Panc1 (cell line): ENCODE data around the gene AFDN. TPM values are rescaled to one million over a fixed set of nuclear protein-coding genes. Genes with fewer than 3 reads are reported as not detected.

Experiments used
- ATAC-seq: fragments of 200-7000 bp; cut with Tn5 transposase; 2 replicates; pipeline ENCODE4 v1.9.1; 2020; ENCODE audit warnings: mild to moderate bottlenecking, moderate library complexity
- BruUV-seq: library from RNA; stranded (reverse); fragments of 400-500 nt; replicated peaks from 2 replicates; lab custom pipeline; 2021; lab: Mats Ljungman, UMichigan
- CTCF ChIA-PET: fragments of 300-600 bp; sonication (Branson Sonifier 250); formaldehyde crosslinking; loops from one replicate; lab custom pipeline; 2022; ENCODE audit warnings: antibody characterized with exemption; lab: Charles Lee
- POLR2A ChIA-PET: fragments of 300-600 bp; sonication (Branson Sonifier 250); formaldehyde crosslinking; loops from one replicate; lab custom pipeline; 2022; ENCODE audit warnings: antibody characterized with exemption; lab: Charles Lee
- DNase-seq: peaks from one replicate; pipeline ENCODE4 v3.0.0-alpha.2; 2010; ENCODE audit warnings: low read depth, low spot score
- H3K27ac ChIP-seq: 2 replicates; pipeline ENCODE4 v1.5.1; 2011; ENCODE audit warnings: mild to moderate bottlenecking, low read length, inconsistent platforms
- H3K27me3 ChIP-seq: fragments of 200-500 bp; sonication (Bioruptor generic); 2 replicates; pipeline ENCODE4 v1.6.0; 2014; ENCODE audit warnings: low read length, inconsistent platforms; ENCODE audit not compliant: control insufficient read depth, insufficient read depth
- H3K36me3 ChIP-seq: fragments of 200-500 bp; sonication (Bioruptor generic); 2 replicates; pipeline ENCODE4 v1.5.1; 2014; ENCODE audit warnings: inconsistent platforms, mild to moderate bottlenecking, low read length, moderate library complexity; ENCODE audit not compliant: control insufficient read depth, insufficient read depth
- H3K4me1 ChIP-seq: 2 replicates; pipeline ENCODE4 v1.5.1; 2011; ENCODE audit warnings: inconsistent platforms, mild to moderate bottlenecking, low read length, moderate library complexity; ENCODE audit not compliant: control insufficient read depth, insufficient read depth
- H3K4me3 ChIP-seq, 2 experiments: 2 replicates each; pipeline ENCODE4 v1.5.1; 2011 to 2012; ENCODE audit warnings: low read depth in 2 of 2, low read length in 2 of 2, mild to moderate bottlenecking in 2 of 2, inconsistent platforms in 1 of 2, moderate library complexity in 1 of 2
- H3K9me3 ChIP-seq: fragments of 200-500 bp; sonication (Bioruptor generic); 2 replicates; pipeline ENCODE4 v1.5.1; 2014; ENCODE audit warnings: low read depth, mild to moderate bottlenecking, inconsistent platforms, low read length, moderate library complexity; ENCODE audit not compliant: control insufficient read depth, insufficient read depth
- CTCF ChIP-seq: fragments of 450-650 bp; IDR thresholded peaks from 2 replicates; pipeline ENCODE4 v1.5.1; 2017; ENCODE audit warnings: mild to moderate bottlenecking
- POLR2AphosphoS5 ChIP-seq: IDR thresholded peaks from 2 replicates; pipeline ENCODE4 v1.6.1; 2012; ENCODE audit warnings: mild to moderate bottlenecking, low read depth, low read length, moderate library complexity
- REST ChIP-seq, 2 experiments: IDR thresholded peaks; 2 replicates each; pipeline ENCODE4 v1.6.1; 2011 to 2012; ENCODE audit warnings: low read depth in 2 of 2, control low read depth in 1 of 2, low read length in 1 of 2, mild to moderate bottlenecking in 1 of 2, moderate library complexity in 1 of 2; ENCODE audit not compliant: insufficient read depth in 1 of 2
- SIN3A ChIP-seq: IDR thresholded peaks from 2 replicates; pipeline ENCODE4 v1.6.1; 2012; ENCODE audit warnings: low read depth, mild to moderate bottlenecking, low read length, moderate library complexity, borderline replicate concordance; ENCODE audit not compliant: insufficient read depth
- TCF7L2 ChIP-seq: IDR thresholded peaks from 2 replicates; pipeline ENCODE4 v1.6.1; 2011; ENCODE audit warnings: mild to moderate bottlenecking, low read depth, low read length, inconsistent platforms
- in situ Hi-C: cut with HindIII; loops from 2 replicates; pipeline ENCODE4 v1.10.0; 2016; ENCODE audit warnings: low sequenced_read_pairs, low pct_unique_long_range_greater_than_20kb
- intact Hi-C: fragments of 100-400 bp; cut with micrococcal nuclease; formaldehyde crosslinking; loops from one replicate; pipeline ENCODE4 v1.10.0; 2022; ENCODE audit not compliant: unreplicated experiment
- total RNA-seq: library from RNA; stranded (reverse); gene quantifications from one replicate; pipeline ENCODE4 v1.2.1, GENCODE V29; 2021; ENCODE audit not compliant: unreplicated experiment

Gene AFDN
- total RNA-seq, 1 experiment from 2014 or later = 143 TPM

GRCh38 chr6:167824591-167825331, 1.9 kb upstream of the AFDN start:
- H3K4me1 ChIP-seq = peaks cover 21% of the 10 kb centered on the region
- in situ Hi-C loops (no loop called here), intact Hi-C loops (no loop called here)
- no peak for ATAC-seq
- peak overlapping the region in 1 of 2 experiments; percentile 69; a peak in 3 of 4 replicates for H3K4me3 ChIP-seq
- H3K27me3 ChIP-seq = no peaks in the 10 kb centered on the region
- no TSS peak for BruUV-seq
- TF ChIP-seq SIN3A = no peak
- TF ChIP-seq TCF7L2 = no peak
- POLR2A ChIA-PET = no interaction called here
- H3K9me3 ChIP-seq = no peaks in the 10 kb centered on the region
- DNase-seq = no peak
- H3K36me3 ChIP-seq = no peaks in the 10 kb centered on the region; the same call in 1 of the 2 replicates
- CTCF ChIA-PET = no interaction called here
- H3K27ac ChIP-seq = no peak overlapping the region

GRCh38 chr6:167825332-167826229, 1.1 kb upstream of the AFDN start:
- in situ Hi-C loops = no loop called here
- DNase-seq (no peak), ATAC-seq (peak; percentile 64)
- ChIA-PET POLR2A (no interaction called here), CTCF (no interaction called here)
- Histone ChIP-seq H3K27me3 (no peaks in the 10 kb centered on the region), H3K4me3 (peak overlapping the region; percentile 69 to 89), H3K27ac (peak overlapping the region; percentile 62), H3K36me3 (no peaks in the 10 kb centered on the region; the same call in 1 of the 2 replicates), H3K4me1 (peaks cover 29% of the 10 kb centered on the region), H3K9me3 (no peaks in the 10 kb centered on the region)
- BruUV-seq = no TSS peak
- intact Hi-C loops = no loop called here
- TF ChIP-seq POLR2AphosphoS5 (no peak), REST (IDR thresholded peaks at IDR 0.05; ENCODE audit: insufficient read depth in 1 of 2, low read depth in 2 of 2, low read length in 1 of 2) (no peak), TCF7L2 (peak; percentile 80), CTCF (no peak)
